ENCODE data around the gene MAP3K1. TPM values are rescaled to one million over a fixed set of nuclear protein-coding genes. Genes with fewer than 3 reads are reported as not detected.

Gene MAP3K1
- total and polyA plus RNA-seq, 2 donors: 3.7 to 62.2 TPM

DNA sequence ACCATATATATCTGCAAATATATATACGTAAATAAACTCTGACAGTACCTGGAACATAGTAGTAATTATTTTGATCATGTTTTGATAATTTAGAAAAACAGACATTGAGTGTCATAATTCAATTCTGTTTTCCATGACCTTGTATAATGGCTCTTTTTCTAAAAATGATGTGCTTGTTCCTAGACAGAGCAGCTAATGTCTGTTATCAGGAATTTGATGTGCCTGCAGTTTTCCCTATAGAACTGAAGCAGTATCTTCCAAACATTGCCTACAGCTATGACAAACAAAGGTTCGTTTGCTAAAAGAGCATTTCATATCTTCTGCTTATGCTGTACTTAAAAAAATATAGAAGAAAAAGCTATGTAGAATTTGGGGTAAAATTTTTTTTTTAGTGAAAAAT, 99.3 kb downstream of the MAP3K1 start:
- WGBS: 91% methylated on average over 2 of the region's 2 CpGs
- H3K4me1 ChIP-seq (ENCODE audit: insufficient read depth): no peaks in the 10 kb centered on the region
- DNase-seq (ENCODE audit: extremely low spot score): no peak
- H3K4me3 ChIP-seq (ENCODE audit: low read depth, low read length): no peak overlapping the region
- no peak overlapping the region for H3K27ac ChIP-seq (ENCODE audit: low read depth)
- H3K36me3 ChIP-seq (ENCODE audit: insufficient read depth): no peaks in the 10 kb centered on the region

DNA sequence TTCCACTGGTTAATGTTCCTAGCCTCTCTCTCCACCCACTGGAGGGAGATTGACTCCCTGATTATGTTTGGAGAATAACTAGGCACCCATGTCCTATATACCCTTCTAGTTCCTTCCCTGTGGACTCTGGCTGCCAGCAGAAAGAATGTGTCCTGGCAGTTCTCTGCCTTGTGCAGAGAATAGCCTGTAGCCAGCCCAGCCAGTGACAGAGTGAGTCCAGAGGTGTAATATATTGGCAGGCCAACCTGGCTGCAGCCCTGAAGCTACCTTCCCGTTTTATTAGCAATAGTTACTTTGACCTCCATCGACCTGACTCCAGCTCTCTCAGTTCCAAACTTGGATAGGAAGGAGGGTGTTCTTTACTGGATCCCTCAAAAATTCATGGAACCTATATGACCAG, 102.2 kb downstream of the MAP3K1 start:
- Histone ChIP-seq H3K27ac (ENCODE audit: low read depth) (no peak overlapping the region), H3K4me3 (ENCODE audit: low read depth, low read length) (no peak overlapping the region), H3K36me3 (ENCODE audit: insufficient read depth) (peaks cover 2% of the 10 kb centered on the region), H3K4me1 (ENCODE audit: insufficient read depth) (no peaks in the 10 kb centered on the region)
- no peak for DNase-seq (ENCODE audit: extremely low spot score)
- WGBS: 74% methylated on average over 2 of the region's 2 CpGs

DNA sequence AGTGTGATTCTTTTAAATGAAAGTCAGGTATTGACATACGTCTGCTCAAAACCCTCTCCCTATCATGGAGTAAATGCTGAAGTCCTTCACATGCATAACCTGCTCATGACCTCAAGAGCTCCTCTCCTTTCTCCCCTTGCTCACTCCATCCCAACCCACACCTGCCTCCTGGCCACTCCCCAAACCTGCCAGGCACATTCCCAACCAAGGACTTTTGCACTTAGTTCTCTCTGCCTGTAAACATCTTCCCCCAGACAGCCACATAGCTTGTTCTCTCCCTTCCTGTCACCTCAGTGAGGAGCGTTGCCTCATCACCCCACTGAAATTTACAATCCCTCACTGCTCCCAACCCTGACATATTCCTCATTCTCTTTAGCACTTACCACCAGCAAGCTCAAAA, 102.7 kb downstream of the MAP3K1 start:
- H3K27ac ChIP-seq (ENCODE audit: low read depth): no peak overlapping the region
- no peaks in the 10 kb centered on the region for H3K4me1 ChIP-seq (ENCODE audit: insufficient read depth)
- DNase-seq (ENCODE audit: extremely low spot score): no peak
- H3K36me3 ChIP-seq (ENCODE audit: insufficient read depth): peaks cover 4% of the 10 kb centered on the region
- no peak overlapping the region for H3K4me3 ChIP-seq (ENCODE audit: low read depth, low read length)
- 75% methylated on average over 2 of the region's 2 CpGs for WGBS

DNA sequence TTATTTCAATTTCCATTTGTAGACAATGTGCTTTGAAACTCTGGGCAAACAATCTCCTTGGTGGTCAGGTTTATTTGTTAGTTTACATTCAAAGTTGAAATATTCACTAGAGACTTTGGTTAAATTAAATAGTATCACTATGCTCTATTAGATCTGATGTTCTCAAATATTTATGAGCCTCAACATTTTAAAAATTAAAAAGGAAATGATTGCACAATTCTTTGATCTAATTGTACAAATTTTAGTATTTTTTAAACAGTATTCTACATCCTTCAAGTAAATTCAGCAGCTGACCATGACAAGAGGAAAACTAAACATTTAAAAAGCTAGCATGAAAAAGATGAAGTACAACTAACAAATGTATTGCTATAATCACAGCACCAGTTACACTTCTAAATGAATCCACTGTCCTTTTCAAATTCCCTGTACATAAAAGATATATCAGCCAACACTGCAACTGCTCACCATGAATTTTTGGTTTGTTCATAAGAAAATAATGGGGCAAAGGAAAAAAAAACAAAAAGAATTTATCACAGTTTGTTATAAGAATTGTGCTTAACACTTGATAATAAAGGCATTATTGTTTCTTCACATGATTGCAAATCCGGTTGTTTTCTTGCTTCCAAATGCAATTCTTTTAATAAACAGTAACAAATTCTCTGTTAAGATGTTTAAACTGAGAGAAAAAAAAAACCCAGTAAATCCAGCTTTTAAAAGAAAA, 104.8 kb downstream of the MAP3K1 start:
- no peak for DNase-seq (ENCODE audit: extremely low spot score)
- 67% methylated on average over 1 of the region's 1 CpG for WGBS
- Histone ChIP-seq H3K27ac (ENCODE audit: low read depth) (no peak overlapping the region), H3K4me1 (ENCODE audit: insufficient read depth) (no peaks in the 10 kb centered on the region), H3K4me3 (ENCODE audit: low read depth, low read length) (no peak overlapping the region), H3K36me3 (ENCODE audit: insufficient read depth) (peaks cover 4% of the 10 kb centered on the region)

DNA sequence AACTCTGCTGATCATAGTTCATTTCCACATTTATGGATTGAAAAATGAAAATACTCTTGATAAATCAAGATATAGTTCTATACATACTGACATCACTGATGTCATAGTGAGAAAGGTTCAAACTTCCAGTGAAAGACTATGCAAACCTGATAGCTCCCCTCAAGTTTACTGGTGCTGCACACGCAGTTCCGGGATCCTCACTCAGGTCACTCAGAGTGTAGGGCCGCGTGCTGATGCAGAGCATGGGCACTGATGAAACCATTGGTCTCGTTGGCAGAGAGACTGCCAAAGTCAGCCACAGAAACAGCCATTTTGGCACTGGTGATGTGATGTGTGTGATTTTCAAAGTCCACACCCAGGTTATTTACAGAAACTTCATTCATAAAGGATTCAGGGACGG, 107.6 kb downstream of the MAP3K1 start:
- WGBS: 97% methylated on average over 6 of the region's 6 CpGs
- Histone ChIP-seq H3K36me3 (ENCODE audit: insufficient read depth) (peaks cover 4% of the 10 kb centered on the region), H3K27ac (ENCODE audit: low read depth) (no peak overlapping the region), H3K4me3 (ENCODE audit: low read depth, low read length) (no peak overlapping the region), H3K4me1 (ENCODE audit: insufficient read depth) (no peaks in the 10 kb centered on the region)
- no peak for DNase-seq (ENCODE audit: extremely low spot score)

DNA sequence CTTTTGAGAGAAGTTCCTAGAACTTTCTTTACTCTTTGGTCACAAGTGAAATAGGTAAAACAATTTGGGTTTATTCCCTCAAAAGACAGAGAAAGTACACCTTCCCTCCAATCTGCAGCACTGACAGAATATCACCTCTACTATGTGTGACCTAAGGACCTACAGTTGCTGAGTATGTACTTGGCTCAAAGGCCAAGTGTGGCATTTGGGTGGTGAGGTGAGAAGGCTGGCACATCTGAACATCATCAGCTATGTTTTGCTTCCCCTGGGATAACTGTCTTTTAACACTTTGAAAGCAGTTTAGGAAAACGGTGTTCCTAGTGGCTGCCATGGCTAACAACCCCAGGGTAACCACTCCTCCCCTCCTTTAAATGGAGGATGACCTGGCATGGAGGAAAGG, 119.0 kb downstream of the MAP3K1 start:
- no peak overlapping the region for H3K27ac ChIP-seq (ENCODE audit: low read depth)
- no peak for DNase-seq (ENCODE audit: extremely low spot score)
- no peaks in the 10 kb centered on the region for H3K4me1 ChIP-seq (ENCODE audit: insufficient read depth)
- H3K36me3 ChIP-seq (ENCODE audit: insufficient read depth): peaks cover 7% of the 10 kb centered on the region
- no peak overlapping the region for H3K4me3 ChIP-seq (ENCODE audit: low read depth, low read length)
- WGBS: 77% methylated on average over 1 of the region's 1 CpG

DNA sequence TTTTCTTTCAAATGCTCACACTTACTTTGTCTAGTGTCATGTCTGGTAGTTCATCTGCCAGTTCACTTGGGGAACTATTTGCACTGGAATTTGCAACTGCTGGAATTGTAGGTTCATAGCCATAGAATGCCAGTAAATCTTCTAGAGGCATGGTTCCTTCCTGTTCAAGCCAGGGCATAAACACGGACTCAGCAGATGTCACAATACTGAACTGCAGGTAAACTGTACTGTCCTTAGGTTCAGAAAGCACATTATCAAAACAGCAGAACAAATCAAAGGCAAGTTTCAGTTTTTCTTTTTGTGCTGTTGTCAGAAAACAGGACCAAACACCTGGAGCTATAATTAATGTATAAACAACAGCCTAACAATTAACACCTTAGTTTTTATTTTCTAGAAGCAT, 123.5 kb downstream of the MAP3K1 start:
- H3K4me1 ChIP-seq (ENCODE audit: insufficient read depth): no peaks in the 10 kb centered on the region
- no peak for DNase-seq (ENCODE audit: extremely low spot score)
- H3K27ac ChIP-seq (ENCODE audit: low read depth): no peak overlapping the region
- WGBS: 88% methylated on average over 1 of the region's 1 CpG
- no peak overlapping the region for H3K4me3 ChIP-seq (ENCODE audit: low read depth, low read length)
- H3K36me3 ChIP-seq (ENCODE audit: insufficient read depth): peaks cover 7% of the 10 kb centered on the region

DNA sequence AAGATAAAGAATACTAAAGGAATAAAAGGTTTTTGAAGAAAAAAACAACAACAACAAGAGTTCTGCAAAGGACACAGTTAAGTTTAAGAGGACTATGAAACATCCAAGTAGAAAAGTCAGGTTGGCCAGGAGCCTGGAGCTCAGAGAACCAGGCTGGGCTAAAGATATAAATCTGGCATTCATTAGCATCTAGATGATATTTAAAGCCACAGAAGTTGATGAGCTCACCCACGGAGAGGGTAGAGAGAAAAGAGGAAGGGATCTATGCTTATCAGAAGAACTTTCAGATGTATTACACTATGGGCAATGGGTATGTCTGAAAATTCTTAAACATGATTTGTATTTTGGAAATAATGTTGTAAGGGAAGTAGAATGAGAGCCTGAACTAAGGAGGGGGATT, 126.6 kb downstream of the MAP3K1 start:
- no peak overlapping the region for H3K27ac ChIP-seq (ENCODE audit: low read depth)
- no peaks in the 10 kb centered on the region for H3K4me1 ChIP-seq (ENCODE audit: insufficient read depth)
- peaks cover 7% of the 10 kb centered on the region for H3K36me3 ChIP-seq (ENCODE audit: insufficient read depth)
- 17% methylated on average over 1 of the region's 1 CpG for WGBS
- no peak for DNase-seq (ENCODE audit: extremely low spot score)
- no peak overlapping the region for H3K4me3 ChIP-seq (ENCODE audit: low read depth, low read length)

Other genes with a start within 250 kb of the MAP3K1 start
- gene SETD9, start 94.0 kb downstream of the MAP3K1 start, total RNA-seq: 4.8 TPM
- 8.7 TPM for gene SETD9, start 94.0 kb downstream of the MAP3K1 start, polyA plus RNA-seq
- 36.6 TPM for gene MIER3, start 136.6 kb downstream of the MAP3K1 start, total RNA-seq
- gene MIER3, start 136.6 kb downstream of the MAP3K1 start, polyA plus RNA-seq: 8.7 TPM